Vagina (tissue), 2 donors: ENCODE results near the gene CBX2.

Experiments used
- CTCF ChIP-seq, 3 experiments: fragments of 450-650 bp in 2 of 3; fragments of 200-600 bp in 1 of 3; sonication (generic) in 1 of 3; IDR thresholded peaks; one replicate each; pipeline ENCODE4 v1.5.1; 2017 to 2019; ENCODE audit warnings: antibody characterized with exemption in 3 of 3, mild to moderate bottlenecking in 2 of 3, moderate library complexity in 2 of 3
- POLR2A ChIP-seq, 2 donors: fragments of 450-650 bp; IDR thresholded peaks; one replicate each; pipeline ENCODE4 v1.6.1; 2017; ENCODE audit warnings: antibody characterized with exemption in 2 of 2, mild to moderate bottlenecking in 2 of 2, moderate library complexity in 2 of 2
- POLR2AphosphoS5 ChIP-seq, 2 donors: sonication (generic); formaldehyde crosslinking; IDR thresholded peaks; one replicate each; pipeline ENCODE4 v1.9.0; 2017; ENCODE audit warnings: antibody characterized with exemption in 2 of 2, mild to moderate bottlenecking in 2 of 2, low read depth in 1 of 2; ENCODE audit not compliant: insufficient read depth in 1 of 2

- no peak for TF ChIP-seq CTCF (IDR thresholded peaks at IDR 0.05)
- TF ChIP-seq POLR2A (IDR thresholded peaks at IDR 0.05), result no peak
- TF ChIP-seq POLR2AphosphoS5 (IDR thresholded peaks at IDR 0.05; ENCODE audit: insufficient read depth in 1 of 2, low read depth in 1 of 2), result no peak
These were observed 39.3 kb upstream of the CBX2 start for GRCh38 chr17:79738643-79739042.
